Gastroesophageal sphincter (tissue), 3 donors: ENCODE data around the gene CIZ1.

Source experiments
- CTCF ChIP-seq, 4 experiments: fragments of 200-600 bp in 2 of 4; fragments of 450-650 bp in 2 of 4; sonication (generic) in 1 of 4; IDR thresholded peaks; one replicate each; pipeline ENCODE4 v1.5.1; 2017 to 2019; ENCODE audit warnings: antibody characterized with exemption in 4 of 4, mild to moderate bottlenecking in 2 of 4, moderate library complexity in 2 of 4
- POLR2A ChIP-seq, 2 donors: fragments of 450-650 bp; IDR thresholded peaks; one replicate each; pipeline ENCODE4 v1.6.1; 2017; ENCODE audit warnings: antibody characterized with exemption in 2 of 2, mild to moderate bottlenecking in 2 of 2, moderate library complexity in 1 of 2
- POLR2AphosphoS5 ChIP-seq: sonication (generic); formaldehyde crosslinking; IDR thresholded peaks from one replicate; pipeline ENCODE4 v1.6.1; 2017; ENCODE audit warnings: antibody characterized with exemption

GRCh38 chr9:128149001-128149701 is 42.2 kb downstream of the CIZ1 start, which contains the start of gene LCN2:
- TF ChIP-seq CTCF (IDR thresholded peaks at IDR 0.05) (no peak), POLR2AphosphoS5 (no peak), POLR2A (IDR thresholded peaks at IDR 0.05) (no peak)
